GM21529 (cell line): ENCODE measurements around the gene M1AP.

Experiments
- ATAC-seq: cut with Tn5 transposase; IDR thresholded peaks from one replicate; pipeline ENCODE4 v1.9.1; 2021; ENCODE audit not compliant: unreplicated experiment

The M1AP gene

DNA sequence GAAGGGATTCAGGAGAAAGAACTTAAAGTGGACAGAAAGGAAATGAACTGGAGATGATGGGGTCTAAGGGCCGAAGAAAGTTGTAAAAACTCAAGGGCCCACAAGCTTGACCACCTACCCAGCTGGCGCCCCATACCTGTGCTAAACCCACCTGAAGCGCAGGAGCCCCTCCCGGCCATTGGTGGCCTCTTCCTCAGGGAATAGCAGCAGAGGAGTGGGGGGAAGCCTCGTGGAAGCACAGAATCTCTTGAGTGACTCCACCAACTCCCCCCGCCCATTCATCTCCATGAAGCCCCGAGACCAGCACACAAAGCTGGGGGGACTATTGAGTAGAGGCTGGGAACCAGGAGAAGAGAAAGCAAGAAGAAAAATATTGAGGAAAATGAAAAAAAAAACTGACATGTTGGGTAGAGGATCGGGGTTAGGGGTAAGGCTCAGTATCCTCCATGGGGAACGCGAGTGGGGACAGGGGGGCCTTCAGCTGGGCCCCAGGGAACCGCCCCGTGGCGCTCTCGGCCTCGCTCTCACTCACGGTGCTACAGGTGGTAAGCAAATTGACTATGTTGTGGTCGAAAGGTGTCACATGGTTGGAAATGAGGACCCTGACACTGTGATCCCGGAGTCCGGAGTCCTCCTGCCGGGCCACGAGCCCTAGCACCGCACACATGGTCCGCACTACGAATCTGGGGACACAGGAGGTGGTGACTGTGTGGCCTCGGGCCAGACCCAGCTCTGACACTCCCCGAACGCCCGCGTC, 119.4 kb downstream of the M1AP start:
- ATAC-seq, result peak; percentile 8

GRCh38 chr2:74527741-74528140, 120.4 kb downstream of the M1AP start:
- ATAC-seq, result no peak

DNA sequence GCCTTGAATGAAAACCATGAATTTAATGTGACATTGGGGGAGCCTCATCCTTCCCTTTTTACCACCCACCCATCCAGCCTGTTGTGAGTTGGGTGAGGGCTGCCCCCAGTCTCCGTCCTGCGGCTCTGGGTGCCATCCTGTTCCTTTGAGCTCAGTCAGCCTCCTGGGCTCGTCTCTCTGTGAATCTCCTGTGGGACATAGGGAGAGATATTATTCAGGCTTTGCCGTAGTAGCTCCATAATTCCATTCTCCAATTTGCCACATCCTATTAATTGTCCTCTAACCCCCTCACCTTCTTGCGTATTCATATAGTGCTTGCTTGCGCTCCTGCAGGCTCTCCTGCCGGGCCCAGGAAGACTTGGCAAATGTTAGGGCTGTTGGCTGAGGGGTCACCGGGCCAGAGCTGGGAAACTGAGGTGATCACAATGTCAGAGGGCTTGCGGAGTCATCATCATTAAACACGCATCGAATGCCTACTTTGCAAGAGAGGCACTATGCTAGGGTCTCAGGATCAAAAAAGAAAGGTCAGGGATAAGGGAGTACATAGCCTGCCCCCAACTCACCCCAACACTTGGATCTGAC, 121.4 kb downstream of the M1AP start:
- no peak for ATAC-seq

DNA sequence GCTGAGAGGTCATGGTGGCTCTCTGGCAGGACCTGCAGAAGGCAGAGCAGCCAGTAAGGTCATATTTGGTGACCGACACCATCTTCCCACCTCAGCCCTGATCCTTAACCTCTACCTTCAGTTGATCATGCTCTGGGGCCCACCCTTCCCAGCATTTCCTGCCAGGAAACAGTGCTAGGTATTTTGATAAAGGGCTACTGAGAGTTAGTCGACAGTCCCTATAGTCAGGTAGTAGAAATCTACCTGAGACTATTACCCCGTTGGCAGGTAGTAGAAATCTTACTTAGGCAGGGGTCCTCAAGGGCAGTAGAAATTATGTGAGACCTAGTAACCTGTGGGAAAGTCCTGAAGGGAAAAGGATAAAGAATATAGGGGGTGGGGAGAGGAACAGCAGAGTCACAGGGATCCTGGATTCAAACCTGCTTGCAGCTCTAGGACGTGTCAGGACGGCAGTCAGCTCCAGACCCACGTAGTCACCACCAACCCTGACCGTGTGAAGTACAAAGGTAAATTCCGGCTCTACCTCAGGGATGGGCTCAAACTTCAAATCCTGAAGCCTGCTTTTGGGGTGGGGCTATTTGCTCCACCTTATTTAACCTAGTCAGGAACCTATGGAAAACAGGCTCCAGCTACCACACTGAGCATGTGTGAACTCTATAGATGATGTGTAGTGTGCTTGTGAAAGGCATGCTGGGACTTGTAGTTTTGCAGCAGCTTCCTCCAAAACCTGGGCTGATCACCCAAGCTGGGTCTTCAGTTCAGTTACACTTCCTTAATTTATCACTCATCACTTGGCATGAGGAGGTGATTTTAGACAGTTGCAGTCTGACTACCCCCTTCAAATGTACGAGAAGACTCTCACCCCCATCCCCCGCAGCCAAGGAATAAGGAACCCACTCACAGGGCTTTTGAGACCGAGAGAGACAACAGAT, 122.1 kb downstream of the M1AP start, which contains the start of gene DQX1:
Gene DQX1 (minus strand): TSS at position 515 of the 932 bp plus-strand sequence. CDS start 502 bp downstream, at position 13.
- ATAC-seq, result peak; percentile 14

DNA sequence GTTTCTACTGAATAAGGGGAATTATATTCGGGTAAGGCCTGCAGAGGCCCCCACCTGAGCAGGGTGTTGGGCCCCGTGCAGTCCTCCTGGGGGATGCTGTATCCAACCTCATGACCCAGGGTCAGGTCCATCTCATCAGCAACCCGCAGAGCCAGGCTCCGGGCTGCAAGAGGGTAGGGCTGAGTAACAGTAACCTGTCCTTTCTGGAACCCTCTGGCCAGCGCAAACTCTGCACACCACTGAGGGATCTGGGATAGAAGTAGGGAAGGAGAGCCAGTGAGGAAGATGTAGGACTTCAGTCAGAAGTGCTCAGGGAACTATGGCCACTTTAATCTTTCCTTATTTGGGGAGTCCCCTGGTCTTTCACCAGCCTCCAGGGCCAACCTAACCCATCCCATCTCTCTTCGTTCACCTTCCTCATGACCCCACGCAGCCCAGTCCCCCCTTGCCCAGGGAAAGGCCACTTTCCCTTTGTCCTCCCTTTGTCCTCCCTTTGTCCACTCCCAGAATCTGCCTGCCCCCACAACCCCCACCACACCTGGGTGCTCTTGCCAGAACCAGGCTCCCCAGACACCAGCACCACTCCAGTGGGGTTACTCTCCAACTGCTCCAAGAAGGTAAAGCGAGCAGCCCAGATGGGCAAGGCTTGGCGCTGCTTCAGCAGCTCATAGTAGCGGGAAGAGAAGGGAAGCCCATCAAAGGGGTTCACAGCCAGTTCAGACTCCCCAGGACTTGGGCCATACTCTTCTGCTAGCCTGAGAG, 123.0 kb downstream of the M1AP start:
- ATAC-seq, result no peak

DNA sequence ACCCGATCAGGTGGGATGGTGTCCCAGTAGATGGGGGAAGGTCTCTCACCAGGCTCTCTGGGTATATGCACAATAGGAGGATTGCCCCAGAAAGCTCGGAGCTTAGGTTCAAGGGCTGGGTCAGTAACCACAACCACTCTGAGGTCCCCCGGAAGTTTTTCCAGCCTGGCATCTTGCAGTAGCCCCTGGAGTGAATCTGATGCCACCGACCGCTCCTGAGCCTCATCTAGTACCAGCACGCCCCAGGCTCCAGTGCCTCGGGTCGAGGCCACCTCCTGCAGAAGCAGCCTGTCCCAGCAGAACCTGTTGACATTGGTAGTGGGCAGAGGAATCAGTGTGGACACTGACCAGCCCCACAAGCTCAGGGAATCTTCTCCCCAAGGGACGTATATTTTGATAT, 124.1 kb downstream of the M1AP start:
- no peak for ATAC-seq

GRCh38 chr2:74522516-74522915, 125.6 kb downstream of the M1AP start:
- no peak for ATAC-seq

- no peak for ATAC-seq
Measured at GRCh38 chr2:74516650-74517049, 131.5 kb downstream of the M1AP start.

GRCh38 chr2:74515981-74516633, 132.0 kb downstream of the M1AP start:
- peak; percentile 46 for ATAC-seq

DNA sequence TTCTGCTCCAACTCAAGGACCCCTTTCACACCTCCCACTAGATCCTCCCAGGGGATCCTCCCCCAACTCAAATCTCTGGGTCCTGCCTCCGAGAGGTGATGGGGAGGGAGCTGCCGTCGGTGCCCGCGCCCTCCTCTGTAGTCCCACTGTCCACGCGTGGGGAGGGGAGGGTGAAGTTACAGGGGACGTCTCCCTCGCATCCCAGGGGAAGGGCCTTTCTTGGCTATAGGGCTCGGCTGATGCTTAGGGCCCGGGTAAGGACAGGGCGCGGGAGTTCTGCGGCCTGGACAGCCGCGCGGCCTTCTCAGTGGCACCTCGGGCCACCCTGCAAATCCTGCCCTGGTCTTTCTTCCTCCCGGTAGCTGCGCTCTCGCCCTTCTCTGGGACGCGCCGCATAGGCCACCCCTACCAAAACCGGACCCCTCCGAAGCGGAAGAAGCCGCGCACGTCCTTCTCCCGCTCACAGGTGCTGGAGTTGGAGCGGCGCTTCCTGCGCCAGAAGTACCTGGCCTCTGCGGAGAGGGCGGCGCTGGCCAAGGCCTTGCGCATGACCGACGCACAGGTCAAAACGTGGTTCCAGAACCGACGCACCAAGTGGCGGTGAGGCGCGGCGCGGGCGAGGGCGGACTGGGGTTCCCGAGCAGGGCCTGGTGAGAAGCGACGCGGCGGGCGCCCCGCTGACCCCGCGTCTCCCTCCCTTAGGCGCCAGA, 132.7 kb downstream of the M1AP start:
- ATAC-seq, result no peak

- ATAC-seq, result no peak
Measured at GRCh38 chr2:74514368-74515270, 133.5 kb downstream of the M1AP start, which contains the start of gene TLX2. TSS of gene TLX2 (plus strand) at chr2:74514450. CDS start at chr2:74514807, 357 bp downstream.

- ATAC-seq, result no peak
Measured at GRCh38 chr2:74513605-74514367, 134.3 kb downstream of the M1AP start.

GRCh38 chr2:74512744-74513604, 135.2 kb downstream of the M1AP start:
- ATAC-seq, result no peak

- no peak for ATAC-seq
Measured at GRCh38 chr2:74511104-74511989, 136.8 kb downstream of the M1AP start.

DNA sequence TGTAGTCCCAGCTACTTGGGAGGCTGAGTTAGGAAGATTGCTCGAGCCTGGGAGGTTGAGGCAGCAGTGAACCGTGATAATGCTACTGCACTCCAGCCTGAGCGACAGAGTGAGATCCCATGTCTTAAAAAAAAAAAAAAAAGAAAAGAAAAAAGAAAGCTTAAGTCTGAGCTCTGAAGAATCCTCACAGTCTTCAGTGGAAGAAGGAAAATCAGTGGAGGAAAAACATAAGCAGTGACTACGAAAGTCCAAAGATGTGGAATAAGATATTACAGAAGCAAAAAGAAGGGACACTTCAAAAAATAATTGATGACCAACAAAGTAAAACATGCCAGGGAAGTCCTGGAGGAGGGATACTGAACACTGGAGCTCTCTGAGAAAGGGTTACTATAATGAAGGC, 137.9 kb downstream of the M1AP start:
- ATAC-seq, result no peak
